Stimulated activated CD4-positive, alpha-beta T cell treated with anti-CD3 and anti-CD28 coated beads, Interleukin-1b, Interleukin-23, amount 100 ng/mL, for 24 hours (primary cell): ENCODE results near the gene SPACA7.

Experiments used
- DNase-seq, 4 experiments: peaks; one replicate each; pipeline ENCODE4 v3.0.0-alpha.2; 2020; ENCODE audit warnings: low read depth in 4 of 4, low spot score in 1 of 4

SPACA7 gene

DNA sequence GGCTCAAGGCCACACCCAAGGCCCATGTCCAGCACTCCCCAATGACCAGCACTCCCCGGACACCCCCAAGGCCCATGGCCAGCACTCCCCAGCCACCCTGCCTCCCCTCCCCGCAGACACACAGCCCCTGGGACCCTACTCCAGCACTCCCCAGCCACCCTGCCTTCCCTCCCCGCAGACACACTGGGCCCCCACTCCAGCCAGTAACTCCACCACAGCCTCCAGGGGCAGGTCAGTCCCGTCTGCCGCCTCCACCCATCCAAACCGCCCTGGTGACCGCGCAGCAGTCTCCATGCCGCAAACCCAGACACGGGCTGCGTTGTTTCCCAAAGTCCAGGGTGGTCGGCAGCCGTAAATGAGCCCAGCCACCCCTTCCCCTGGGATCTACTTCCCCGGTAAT is 70.7 kb downstream of the SPACA7 start:
- DNase-seq, result no peak

DNA sequence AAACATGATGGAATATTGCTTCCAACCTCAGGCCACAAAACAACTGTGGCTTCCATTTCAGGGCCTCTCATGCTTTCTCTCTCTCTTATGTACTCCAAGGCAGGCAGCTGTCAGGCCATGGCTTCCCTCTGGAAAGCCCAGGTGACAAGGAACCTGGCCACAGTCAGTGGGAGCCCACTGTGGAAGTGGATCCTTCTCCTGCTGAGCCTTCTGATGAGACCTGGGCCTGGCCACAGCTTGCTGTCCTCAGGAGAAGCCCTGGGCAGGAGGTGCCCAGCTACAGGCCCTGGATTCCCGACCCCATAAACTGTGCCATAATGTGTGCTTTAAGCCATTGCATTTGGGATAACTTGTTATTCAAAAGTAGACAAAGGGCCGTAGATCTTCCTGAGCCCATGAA is 71.2 kb downstream of the SPACA7 start:
- no peak for DNase-seq

- DNase-seq, result no peak
These were observed 71.8 kb downstream of the SPACA7 start for GRCh38 chr13:112447761-112448603.

- no peak for DNase-seq
These were observed 72.7 kb downstream of the SPACA7 start for GRCh38 chr13:112448621-112449544.

DNA sequence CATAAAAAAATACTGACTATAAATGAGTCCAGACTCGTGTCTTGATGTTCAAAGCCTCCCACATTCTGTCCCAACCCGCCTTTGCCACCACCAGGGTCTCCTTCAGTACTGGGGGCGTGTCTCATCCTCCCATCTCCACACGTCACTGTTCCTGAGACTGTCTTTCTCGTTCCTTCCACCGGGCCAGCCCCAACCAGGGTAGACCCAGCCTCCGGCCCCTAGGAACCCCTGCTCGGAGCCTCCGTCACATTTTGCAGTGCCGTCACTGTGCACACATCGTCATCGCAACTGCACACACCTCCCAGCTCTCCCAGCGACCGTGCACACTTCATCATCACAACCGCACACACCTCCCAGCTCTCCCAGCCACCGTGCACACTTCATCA is 73.4 kb downstream of the SPACA7 start:
- no peak for DNase-seq

- DNase-seq, result no peak
These were observed 74.2 kb downstream of the SPACA7 start for GRCh38 chr13:112450118-112450903.

GRCh38 chr13:112450904-112451240 is 74.7 kb downstream of the SPACA7 start:
- no peak for DNase-seq

DNA sequence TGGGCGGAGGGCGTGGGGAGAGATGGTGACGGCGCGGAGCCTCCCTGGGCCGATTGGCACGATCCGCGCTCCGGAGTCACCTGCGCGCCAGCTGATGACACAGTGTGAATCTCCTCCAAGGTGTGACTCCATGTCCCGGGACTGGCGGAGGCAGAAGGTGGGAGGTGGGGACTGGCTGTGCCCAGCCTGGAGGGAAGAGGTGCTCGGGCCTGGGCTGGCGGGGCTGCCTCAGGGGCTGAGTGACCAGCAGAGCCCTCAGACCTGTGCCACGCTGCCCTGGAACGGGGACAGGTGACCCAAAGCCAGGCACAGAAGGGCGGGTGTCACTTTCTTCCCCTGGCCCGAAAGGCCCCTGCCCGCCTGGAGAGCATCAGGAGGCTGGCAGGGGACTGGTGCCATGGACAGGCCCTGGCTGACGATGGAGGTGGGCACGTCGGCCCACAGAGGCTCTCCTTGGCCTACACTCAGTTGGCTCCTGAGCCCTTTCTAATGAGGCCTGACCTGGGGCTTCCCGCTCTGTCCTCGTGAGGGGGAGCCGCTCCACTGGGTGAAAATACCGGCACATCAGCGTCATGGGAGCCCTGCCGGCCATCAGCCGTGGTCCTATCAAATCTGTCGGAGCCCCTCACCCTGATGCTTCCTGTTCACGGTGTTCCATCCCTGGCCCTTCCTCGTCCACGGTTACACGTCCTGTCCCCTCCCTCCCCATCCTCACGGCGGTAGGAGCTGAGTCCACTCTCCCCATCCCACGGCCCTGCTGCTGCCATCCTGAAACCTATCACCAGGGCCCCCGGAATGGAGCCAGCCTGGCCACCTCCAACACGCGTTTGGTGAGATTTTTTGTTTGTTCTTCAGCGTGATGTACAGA is 75.6 kb downstream of the SPACA7 start:
- DNase-seq, result no peak

DNA sequence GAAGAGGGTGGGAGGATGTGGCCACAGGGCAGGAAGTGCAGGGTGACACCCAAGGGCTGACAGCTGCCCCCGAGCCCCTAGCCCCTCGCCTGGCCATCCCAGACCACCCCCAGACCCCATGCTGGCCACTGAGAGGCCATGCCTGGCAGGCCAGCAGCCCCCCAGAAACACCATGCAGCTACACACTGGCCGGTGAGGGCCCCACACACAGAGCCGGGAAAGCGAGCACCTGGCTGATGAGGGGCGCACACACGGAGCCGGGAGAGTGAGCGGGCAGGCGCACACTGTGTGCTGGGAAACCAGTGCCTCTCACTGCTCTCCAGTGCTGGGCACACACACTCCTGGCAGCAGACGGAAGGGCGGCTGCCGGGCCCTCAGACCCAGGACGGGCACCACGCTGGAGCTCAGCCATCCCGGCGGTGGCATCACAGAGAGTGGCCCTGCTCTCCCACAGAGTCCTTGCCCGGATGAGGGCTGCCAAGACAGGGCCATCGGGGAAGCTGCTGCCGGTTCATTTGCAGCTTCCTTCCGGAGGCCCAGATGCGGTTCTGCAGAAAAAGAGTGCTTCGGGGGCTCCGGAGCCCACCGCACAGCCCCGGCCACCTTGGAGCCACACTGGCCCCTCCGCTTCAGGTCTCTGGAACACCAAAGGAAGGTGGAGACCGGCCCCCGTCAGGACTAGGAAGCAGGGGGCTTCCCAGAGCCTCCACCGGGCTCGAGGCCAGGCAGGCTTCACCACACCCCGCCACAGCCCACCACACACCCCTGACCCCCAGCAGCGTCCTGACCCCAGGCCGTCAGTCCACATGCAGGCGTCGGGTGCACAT is 76.4 kb downstream of the SPACA7 start:
- no peak for DNase-seq

GRCh38 chr13:112453207-112453829 is 77.2 kb downstream of the SPACA7 start:
- no peak for DNase-seq

DNA sequence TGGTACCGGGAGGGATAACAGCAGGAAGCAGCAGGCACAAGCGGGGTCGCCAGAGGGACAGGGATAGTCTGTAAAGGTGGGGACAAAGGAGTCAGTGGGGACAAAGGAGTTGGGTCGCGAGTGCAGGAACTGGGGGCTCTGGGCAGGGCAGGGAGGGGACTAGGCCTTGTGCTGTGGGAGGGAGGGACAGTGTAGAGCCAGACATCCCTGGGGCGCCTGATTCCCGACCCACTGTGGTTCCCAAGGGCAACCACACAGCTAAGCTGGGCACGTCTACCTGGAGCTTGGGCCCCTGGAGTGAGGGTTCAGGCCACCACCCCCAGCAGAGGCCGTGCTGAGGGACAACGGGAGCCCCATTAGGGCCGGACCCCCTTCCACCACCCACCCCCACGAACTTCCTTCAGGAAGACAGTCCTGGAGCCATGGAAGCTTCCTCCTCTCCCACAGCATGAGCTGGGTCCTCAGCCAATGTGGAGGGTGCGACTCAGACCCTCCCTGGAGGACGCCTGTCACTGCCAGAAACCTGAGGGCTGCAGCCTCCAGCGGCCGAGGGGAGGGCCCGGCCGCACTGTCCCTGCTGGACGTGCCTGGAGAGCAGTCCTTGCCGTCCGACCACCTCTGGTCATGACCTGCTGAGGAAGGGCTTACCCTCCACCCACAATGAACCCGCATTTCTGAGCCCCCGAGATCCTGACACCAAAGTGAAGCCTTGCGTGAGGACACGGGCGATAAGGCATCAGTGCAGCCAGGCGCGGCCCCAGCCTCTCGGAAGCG is 77.9 kb downstream of the SPACA7 start:
- DNase-seq, result no peak

GRCh38 chr13:112454648-112455334 is 78.6 kb downstream of the SPACA7 start:
- no peak for DNase-seq

DNA sequence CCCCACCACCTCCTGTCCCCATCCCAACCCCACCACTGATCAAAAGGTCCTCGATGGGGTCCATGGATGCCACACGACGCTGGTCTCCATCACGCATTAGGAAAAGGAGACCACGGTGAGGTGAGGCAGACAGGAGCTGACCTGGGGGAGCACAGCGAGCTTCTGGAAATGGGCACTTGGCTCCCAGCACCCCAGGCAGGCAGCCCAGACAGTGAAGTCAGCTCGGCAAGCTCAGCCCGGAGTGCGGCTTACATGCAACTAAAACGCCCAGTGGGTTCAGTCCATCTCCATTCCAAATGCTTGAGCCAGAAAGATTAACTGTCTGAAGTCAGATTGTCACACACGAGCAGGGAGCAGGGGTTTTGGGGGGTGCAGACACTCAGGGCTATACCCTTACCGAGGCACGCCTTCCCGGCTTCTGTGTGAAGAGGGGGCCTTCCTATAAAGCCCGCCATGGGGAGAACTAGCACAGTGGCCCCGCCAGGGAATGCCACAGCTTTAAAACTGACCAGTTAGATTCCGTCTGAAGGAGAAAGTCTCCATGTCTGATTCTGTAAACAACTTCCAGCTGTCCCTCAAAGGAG is 79.4 kb downstream of the SPACA7 start:
- DNase-seq, result no peak

DNA sequence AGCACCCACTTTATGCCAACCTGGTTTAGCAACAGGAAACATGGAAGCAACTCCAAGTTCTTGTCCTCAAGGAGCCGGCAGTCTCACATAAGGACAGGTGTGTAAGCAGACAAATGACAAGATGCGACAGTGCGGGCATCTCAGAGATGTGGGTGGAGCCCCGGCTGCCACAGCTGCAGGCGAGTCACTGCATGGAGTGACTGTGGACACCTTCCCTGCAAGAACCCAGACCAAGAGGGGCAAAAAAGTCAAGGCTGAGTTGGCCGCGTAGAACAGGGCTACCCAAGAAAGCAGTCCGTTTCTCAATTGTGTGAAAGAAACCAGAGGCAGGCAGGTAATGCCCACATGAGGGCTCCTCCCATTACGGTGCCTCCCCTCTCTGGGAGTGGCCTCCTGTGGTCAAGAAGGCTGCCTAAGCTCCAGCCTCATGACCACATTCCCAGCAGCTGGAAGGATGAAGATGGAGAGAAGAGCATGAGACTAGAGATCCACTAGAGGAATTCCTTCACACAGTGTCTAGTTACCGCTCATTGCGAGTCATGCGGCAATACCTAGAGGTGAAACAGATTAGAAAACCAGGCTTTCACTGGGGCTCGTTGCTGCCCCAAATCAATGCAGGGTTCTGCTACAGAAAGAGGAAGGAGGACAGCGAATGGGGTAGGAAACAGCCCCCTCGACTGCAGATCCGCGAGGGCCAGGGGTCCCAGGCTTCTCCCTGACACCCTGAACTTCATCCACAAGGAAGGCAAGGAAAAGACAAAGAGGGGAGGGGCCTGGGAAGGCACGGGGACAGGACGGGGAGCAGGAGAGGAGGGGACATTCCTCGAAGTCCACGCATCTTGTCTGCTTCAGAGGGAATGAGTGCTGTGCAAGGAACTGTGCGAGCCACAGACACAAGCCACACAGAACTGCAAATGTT is 80.2 kb downstream of the SPACA7 start:
- DNase-seq, result no peak

GRCh38 chr13:112457081-112457480 is 80.9 kb downstream of the SPACA7 start:
- DNase-seq, result no peak

DNA sequence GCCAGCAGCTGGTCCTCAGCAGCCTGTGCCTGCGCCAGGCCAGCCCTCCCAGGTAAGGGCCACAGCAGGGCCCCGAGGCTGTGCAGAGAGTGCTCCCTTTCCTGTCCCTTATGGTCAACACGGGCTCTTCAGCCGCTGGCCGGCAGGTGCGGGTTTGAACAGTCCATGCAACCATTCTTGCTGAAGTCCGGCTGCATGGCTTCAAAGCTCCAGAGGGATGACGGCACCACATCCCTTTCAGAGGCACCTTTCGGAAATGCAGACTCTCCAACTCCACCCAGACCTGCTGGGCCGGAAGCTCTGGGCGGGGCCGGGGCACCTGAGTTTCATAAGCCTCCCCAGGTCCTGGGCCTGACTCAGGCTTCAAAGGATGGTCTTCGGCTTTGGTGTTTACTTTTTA is 81.3 kb downstream of the SPACA7 start:
- no peak for DNase-seq
